Activated T-helper 2 cell treated with anti-CD3 and anti-CD28 coated beads, Interferon-gamma antibody, Interleukin-2, Interleukin-4, amounts not matched to agents 10 μg/mL and 5 μg/mL and 100 μg/mL, durations not matched to agents 14 hours and 24 hours and 36 hours (primary cell): ENCODE measurements around the gene COQ7. TPM values are rescaled to one million over a fixed set of nuclear protein-coding genes. Genes with fewer than 3 reads are reported as not detected.

ENCODE experiments used
- DNase-seq: peaks from one replicate; pipeline ENCODE4 v3.0.0; 2021; ENCODE audit warnings: low spot score
- H3K27ac Mint-ChIP-seq: one replicate; pipeline ENCODE4 v1.8.0; 2021; ENCODE audit warnings: mixed read lengths
- H3K27me3 Mint-ChIP-seq: one replicate; pipeline ENCODE4 v1.8.0; 2021; ENCODE audit warnings: low read depth, mixed read lengths
- H3K36me3 Mint-ChIP-seq: one replicate; pipeline ENCODE4 v1.8.0; 2021; ENCODE audit warnings: low read depth, mixed read lengths
- H3K4me1 Mint-ChIP-seq: one replicate; pipeline ENCODE4 v1.8.0; 2021; ENCODE audit warnings: low read depth, mixed read lengths
- H3K4me3 Mint-ChIP-seq: one replicate; pipeline ENCODE4 v1.8.0; 2021; ENCODE audit warnings: low read depth, mild to moderate bottlenecking, moderate library complexity, mixed read lengths
- H3K9me3 Mint-ChIP-seq: one replicate; pipeline ENCODE4 v1.8.0; 2021; ENCODE audit warnings: mixed read lengths
- intact Hi-C: fragments of 100-400 bp; cut with micrococcal nuclease; formaldehyde crosslinking; loops from one replicate; pipeline ENCODE4 v1.15.1; 2023
- total RNA-seq: library from RNA; stranded (reverse); gene quantifications from 2 replicates; pipeline ENCODE4 v1.2.3, GENCODE V29; 2022

Gene COQ7
- total RNA-seq, 1 donor from 2014 or later, result 19.7 TPM

- Mint-ChIP-seq H3K36me3 (peaks cover 6% of the 10 kb centered on the region), H3K4me3 (no peak overlapping the region), H3K9me3 (peaks cover 30% of the 10 kb centered on the region), H3K27me3 (peaks cover 7% of the 10 kb centered on the region), H3K27ac (no peak overlapping the region), H3K4me1 (peaks cover 12% of the 10 kb centered on the region)
- no peak for DNase-seq
- intact Hi-C loops, result no loop called here
These were observed 23.5 kb downstream of the COQ7 start for GRCh38 chr16:19090916-19091315.

GRCh38 chr16:19092653-19093410 is 25.4 kb downstream of the COQ7 start:
- peaks cover 2% of the 10 kb centered on the region for H3K27me3 Mint-ChIP-seq
- intact Hi-C loops, result no loop called here
- peaks cover 6% of the 10 kb centered on the region for H3K36me3 Mint-ChIP-seq
- no peak for DNase-seq
- peaks cover 38% of the 10 kb centered on the region for H3K9me3 Mint-ChIP-seq
- H3K4me1 Mint-ChIP-seq, result peaks cover 9% of the 10 kb centered on the region
- H3K27ac Mint-ChIP-seq, result no peak overlapping the region
- no peak overlapping the region for H3K4me3 Mint-ChIP-seq

- Mint-ChIP-seq H3K27ac (no peak overlapping the region), H3K27me3 (no peaks in the 10 kb centered on the region), H3K4me3 (no peak overlapping the region), H3K4me1 (peaks cover 8% of the 10 kb centered on the region), H3K9me3 (peaks cover 44% of the 10 kb centered on the region), H3K36me3 (peaks cover 9% of the 10 kb centered on the region)
- intact Hi-C loops, result no loop called here
- no peak for DNase-seq
These were observed 26.5 kb downstream of the COQ7 start for GRCh38 chr16:19093631-19094541.

GRCh38 chr16:19094542-19095365 is 27.3 kb downstream of the COQ7 start:
- no peak overlapping the region for H3K27ac Mint-ChIP-seq
- H3K9me3 Mint-ChIP-seq, result peaks cover 44% of the 10 kb centered on the region
- peaks cover 8% of the 10 kb centered on the region for H3K4me1 Mint-ChIP-seq
- H3K27me3 Mint-ChIP-seq, result no peaks in the 10 kb centered on the region
- H3K36me3 Mint-ChIP-seq, result peaks cover 9% of the 10 kb centered on the region
- DNase-seq, result no peak
- intact Hi-C loops, result no loop called here
- no peak overlapping the region for H3K4me3 Mint-ChIP-seq

GRCh38 chr16:19095654-19096053 is 28.2 kb downstream of the COQ7 start:
- peaks cover 43% of the 10 kb centered on the region for H3K9me3 Mint-ChIP-seq
- H3K4me3 Mint-ChIP-seq, result no peak overlapping the region
- intact Hi-C loops, result no loop called here
- peaks cover 9% of the 10 kb centered on the region for H3K36me3 Mint-ChIP-seq
- H3K27ac Mint-ChIP-seq, result no peak overlapping the region
- no peaks in the 10 kb centered on the region for H3K27me3 Mint-ChIP-seq
- H3K4me1 Mint-ChIP-seq, result peaks cover 8% of the 10 kb centered on the region
- DNase-seq, result no peak

GRCh38 chr16:19098173-19098572 is 30.8 kb downstream of the COQ7 start:
- peaks cover 9% of the 10 kb centered on the region for H3K36me3 Mint-ChIP-seq
- peaks cover 26% of the 10 kb centered on the region for H3K9me3 Mint-ChIP-seq
- H3K27ac Mint-ChIP-seq, result no peak overlapping the region

GRCh38 chr16:19102187-19102872 is 34.9 kb downstream of the COQ7 start:
- intact Hi-C loops, result no loop called here
- Mint-ChIP-seq H3K4me1 (peaks cover 2% of the 10 kb centered on the region), H3K27me3 (no peaks in the 10 kb centered on the region), H3K36me3 (peaks cover 3% of the 10 kb centered on the region), H3K27ac (no peak overlapping the region), H3K9me3 (peaks cover 8% of the 10 kb centered on the region), H3K4me3 (no peak overlapping the region)
- DNase-seq, result no peak

More at GRCh38 chr16:19098173-19098572, 30.8 kb downstream of the COQ7 start:
- no peak for DNase-seq
- Mint-ChIP-seq H3K4me3 (no peak overlapping the region), H3K27me3 (no peaks in the 10 kb centered on the region), H3K4me1 (peaks cover 8% of the 10 kb centered on the region)
- intact Hi-C loops, result no loop called here

GRCh38 chr16:19104607-19105006 is 37.2 kb downstream of the COQ7 start:
- H3K4me1 Mint-ChIP-seq, result peaks cover 13% of the 10 kb centered on the region
- DNase-seq, result no peak

GRCh38 chr16:19105131-19105530 is 37.7 kb downstream of the COQ7 start:
- H3K36me3 Mint-ChIP-seq, result no peaks in the 10 kb centered on the region
- no peaks in the 10 kb centered on the region for H3K9me3 Mint-ChIP-seq
- intact Hi-C loops, result no loop called here
- H3K4me3 Mint-ChIP-seq, result no peak overlapping the region
- H3K4me1 Mint-ChIP-seq, result peaks cover 13% of the 10 kb centered on the region
- H3K27me3 Mint-ChIP-seq, result no peaks in the 10 kb centered on the region
- H3K27ac Mint-ChIP-seq, result no peak overlapping the region
- no peak for DNase-seq

More at GRCh38 chr16:19104607-19105006, 37.2 kb downstream of the COQ7 start:
- H3K27me3 Mint-ChIP-seq, result no peaks in the 10 kb centered on the region
- intact Hi-C loops, result no loop called here
- no peaks in the 10 kb centered on the region for H3K36me3 Mint-ChIP-seq
- H3K27ac Mint-ChIP-seq, result no peak overlapping the region
- no peak overlapping the region for H3K4me3 Mint-ChIP-seq
- H3K9me3 Mint-ChIP-seq, result no peaks in the 10 kb centered on the region

GRCh38 chr16:19105891-19106624 is 38.6 kb downstream of the COQ7 start:
- no peak overlapping the region for H3K4me3 Mint-ChIP-seq
- DNase-seq, result no peak
- no peaks in the 10 kb centered on the region for H3K36me3 Mint-ChIP-seq
- H3K27me3 Mint-ChIP-seq, result no peaks in the 10 kb centered on the region
- intact Hi-C loops, result no loop called here
- H3K9me3 Mint-ChIP-seq, result no peaks in the 10 kb centered on the region
- H3K4me1 Mint-ChIP-seq, result peaks cover 13% of the 10 kb centered on the region
- no peak overlapping the region for H3K27ac Mint-ChIP-seq

GRCh38 chr16:19106625-19107020 is 39.2 kb downstream of the COQ7 start:
- H3K36me3 Mint-ChIP-seq, result no peaks in the 10 kb centered on the region
- no peaks in the 10 kb centered on the region for H3K27me3 Mint-ChIP-seq
- H3K4me3 Mint-ChIP-seq, result no peak overlapping the region
- no peak for DNase-seq
- no peaks in the 10 kb centered on the region for H3K9me3 Mint-ChIP-seq
- H3K4me1 Mint-ChIP-seq, result peaks cover 13% of the 10 kb centered on the region
- H3K27ac Mint-ChIP-seq, result no peak overlapping the region
- intact Hi-C loops, result no loop called here
